Activated CD8-positive, alpha-beta T cell treated with anti-CD3 and anti-CD28 coated beads for 36 hours (primary cell): ENCODE results near the gene CEACAM20. TPM values are rescaled to one million over a fixed set of nuclear protein-coding genes. Genes with fewer than 3 reads are reported as not detected.
A peak's percentile ranks its signal among the peaks of the same experiment; 100 is the strongest.

ENCODE experiments used
- ATAC-seq: fragments of 200-7000 bp; cut with Tn5 transposase; one replicate; pipeline ENCODE4 v1.10.0; 2021; ENCODE audit warnings: mild to moderate bottlenecking, moderate library complexity
- CTCF ChIA-PET: fragments of 350-600 bp; sonication (Branson Sonifier 250); formaldehyde crosslinking; loops from one replicate; lab custom pipeline; 2021; ENCODE audit warnings: antibody characterized with exemption; lab: Charles Lee
- POLR2A ChIA-PET: fragments of 350-600 bp; sonication (Branson Sonifier 250); formaldehyde crosslinking; loops from one replicate; lab custom pipeline; 2021; ENCODE audit warnings: antibody characterized with exemption; lab: Charles Lee
- DNase-seq: peaks from one replicate; pipeline ENCODE4 v3.0.0-alpha.2; 2020
- H3K27ac Mint-ChIP-seq: one replicate; pipeline ENCODE4 v1.8.0; 2021; ENCODE audit warnings: mild to moderate bottlenecking, mixed read lengths
- H3K27me3 Mint-ChIP-seq: one replicate; pipeline ENCODE4 v1.8.0; 2021; ENCODE audit warnings: mixed read lengths
- H3K36me3 Mint-ChIP-seq: one replicate; pipeline ENCODE4 v1.8.0; 2021; ENCODE audit warnings: low read depth, mixed read lengths
- H3K4me1 Mint-ChIP-seq: one replicate; pipeline ENCODE4 v1.8.0; 2021; ENCODE audit warnings: low read depth, mixed read lengths
- H3K4me3 Mint-ChIP-seq: one replicate; pipeline ENCODE4 v1.8.0; 2021; ENCODE audit warnings: mild to moderate bottlenecking, moderate library complexity, mixed read lengths
- H3K9me3 Mint-ChIP-seq: one replicate; pipeline ENCODE4 v1.8.0; 2021; ENCODE audit warnings: mixed read lengths
- CTCF ChIP-seq: fragments of 200-600 bp; IDR thresholded peaks from one replicate; pipeline ENCODE4 v1.8.0; 2022; ENCODE audit warnings: antibody characterized with exemption, mild to moderate bottlenecking
- intact Hi-C: fragments of 100-400 bp; cut with micrococcal nuclease; formaldehyde crosslinking; loops from one replicate; pipeline ENCODE4 v1.10.0; 2022
- total RNA-seq, 2 experiments: library from RNA; stranded (reverse); gene quantifications; one replicate each; pipeline ENCODE4 v1.2.3, GENCODE V29; 2021

The CEACAM20 gene
- total RNA-seq, 2 experiments from 2014 or later = not detected

GRCh38 chr19:44515031-44515430 is 14.4 kb downstream of the CEACAM20 start:
- ATAC-seq (no peak), DNase-seq (no peak)
- Mint-ChIP-seq H3K27me3 (peaks cover 9% of the 10 kb centered on the region), H3K4me1 (no peaks in the 10 kb centered on the region), H3K27ac (no peak overlapping the region), H3K36me3 (no peaks in the 10 kb centered on the region), H3K9me3 (peaks cover 11% of the 10 kb centered on the region), H3K4me3 (no peak overlapping the region)
- no peak for TF ChIP-seq CTCF
- intact Hi-C loops = no loop called here
- POLR2A ChIA-PET = no interaction called here
- CTCF ChIA-PET = no interaction called here

DNA sequence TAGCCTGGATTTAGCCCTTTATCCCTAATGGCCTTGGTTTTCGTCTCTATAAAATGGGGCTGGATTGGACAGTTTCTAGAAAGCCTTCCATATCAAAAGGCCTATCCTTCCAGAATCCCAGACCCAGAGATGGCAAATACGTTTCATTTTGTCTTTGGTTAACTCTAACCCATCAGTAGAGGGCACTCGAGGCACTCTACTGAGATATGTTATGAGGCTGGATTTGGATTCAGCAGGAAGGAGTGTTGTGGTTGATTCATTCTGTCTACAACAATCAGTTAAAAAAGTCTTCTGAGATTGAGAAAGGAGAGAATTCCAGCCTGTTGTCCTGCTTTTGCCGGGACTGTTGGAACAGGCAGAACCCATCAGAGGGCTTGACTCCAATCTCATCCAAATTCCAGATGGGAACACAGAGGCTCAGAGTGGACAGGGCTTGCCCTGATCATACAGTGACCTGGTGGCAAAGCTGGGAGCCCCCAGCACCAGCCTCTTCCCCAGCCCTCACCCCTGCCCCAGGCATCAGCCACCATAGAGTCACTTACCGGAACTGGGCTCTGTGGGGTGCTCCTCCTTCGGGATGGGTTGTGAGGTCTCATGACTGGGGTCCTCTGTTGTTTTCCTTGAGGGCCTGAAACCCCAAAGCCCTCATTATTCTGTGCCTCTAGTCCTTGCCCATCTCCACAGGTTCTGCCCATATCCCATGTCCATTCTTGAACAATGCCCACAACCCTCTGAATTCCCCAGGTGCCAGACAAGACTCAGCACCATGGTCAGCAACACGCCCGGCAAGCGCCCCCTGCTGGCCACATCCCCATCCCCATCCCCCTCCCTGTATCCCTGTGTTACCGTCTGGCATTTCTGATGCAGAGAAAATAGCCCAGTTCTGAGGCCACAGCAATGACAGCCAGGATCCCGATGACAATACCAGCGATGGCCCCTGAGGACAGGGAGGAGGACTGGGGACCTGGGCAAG is 16.9 kb downstream of the CEACAM20 start:
- ChIA-PET CTCF (no interaction called here), POLR2A (no interaction called here)
- intact Hi-C loops = no loop called here
- DNase-seq (peak; percentile 55), ATAC-seq (no peak)
- no peaks in the 10 kb centered on the region for H3K4me1 Mint-ChIP-seq
- peaks cover 21% of the 10 kb centered on the region for H3K27me3 Mint-ChIP-seq
- TF ChIP-seq CTCF = peak; percentile 53
- H3K36me3 Mint-ChIP-seq = no peaks in the 10 kb centered on the region
- H3K9me3 Mint-ChIP-seq = peaks cover 20% of the 10 kb centered on the region
- no peak overlapping the region for H3K27ac Mint-ChIP-seq
- no peak overlapping the region for H3K4me3 Mint-ChIP-seq

DNA sequence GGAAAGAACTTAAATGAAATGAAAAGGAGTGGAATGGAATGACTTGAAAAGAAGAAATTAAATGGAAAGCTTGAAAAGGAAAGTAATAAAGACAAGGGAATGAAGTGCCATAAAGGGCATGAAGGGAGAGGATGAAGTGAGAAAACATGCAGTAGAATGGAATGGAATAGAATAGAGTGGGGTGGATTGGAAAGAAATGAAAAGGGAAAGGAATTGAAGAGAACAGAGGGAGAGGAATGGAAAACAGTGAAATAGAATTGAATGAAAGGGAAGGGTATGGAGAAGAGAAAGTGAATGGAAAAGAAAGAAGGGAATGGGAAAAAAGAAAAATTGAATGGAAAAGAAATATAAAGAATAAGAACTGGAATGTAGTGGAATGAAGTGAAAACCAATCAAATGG is 20.0 kb downstream of the CEACAM20 start:
- CTCF ChIA-PET = no interaction called here
- intact Hi-C loops = no loop called here
- POLR2A ChIA-PET = no interaction called here
- no peak overlapping the region for H3K4me3 Mint-ChIP-seq
- H3K27ac Mint-ChIP-seq = no peak overlapping the region
- H3K27me3 Mint-ChIP-seq = peaks cover 27% of the 10 kb centered on the region
- ATAC-seq = no peak
- no peaks in the 10 kb centered on the region for H3K4me1 Mint-ChIP-seq
- peaks cover 2% of the 10 kb centered on the region for H3K36me3 Mint-ChIP-seq
- TF ChIP-seq CTCF = peak; percentile 20
- peaks cover 18% of the 10 kb centered on the region for H3K9me3 Mint-ChIP-seq
- no peak for DNase-seq

DNA sequence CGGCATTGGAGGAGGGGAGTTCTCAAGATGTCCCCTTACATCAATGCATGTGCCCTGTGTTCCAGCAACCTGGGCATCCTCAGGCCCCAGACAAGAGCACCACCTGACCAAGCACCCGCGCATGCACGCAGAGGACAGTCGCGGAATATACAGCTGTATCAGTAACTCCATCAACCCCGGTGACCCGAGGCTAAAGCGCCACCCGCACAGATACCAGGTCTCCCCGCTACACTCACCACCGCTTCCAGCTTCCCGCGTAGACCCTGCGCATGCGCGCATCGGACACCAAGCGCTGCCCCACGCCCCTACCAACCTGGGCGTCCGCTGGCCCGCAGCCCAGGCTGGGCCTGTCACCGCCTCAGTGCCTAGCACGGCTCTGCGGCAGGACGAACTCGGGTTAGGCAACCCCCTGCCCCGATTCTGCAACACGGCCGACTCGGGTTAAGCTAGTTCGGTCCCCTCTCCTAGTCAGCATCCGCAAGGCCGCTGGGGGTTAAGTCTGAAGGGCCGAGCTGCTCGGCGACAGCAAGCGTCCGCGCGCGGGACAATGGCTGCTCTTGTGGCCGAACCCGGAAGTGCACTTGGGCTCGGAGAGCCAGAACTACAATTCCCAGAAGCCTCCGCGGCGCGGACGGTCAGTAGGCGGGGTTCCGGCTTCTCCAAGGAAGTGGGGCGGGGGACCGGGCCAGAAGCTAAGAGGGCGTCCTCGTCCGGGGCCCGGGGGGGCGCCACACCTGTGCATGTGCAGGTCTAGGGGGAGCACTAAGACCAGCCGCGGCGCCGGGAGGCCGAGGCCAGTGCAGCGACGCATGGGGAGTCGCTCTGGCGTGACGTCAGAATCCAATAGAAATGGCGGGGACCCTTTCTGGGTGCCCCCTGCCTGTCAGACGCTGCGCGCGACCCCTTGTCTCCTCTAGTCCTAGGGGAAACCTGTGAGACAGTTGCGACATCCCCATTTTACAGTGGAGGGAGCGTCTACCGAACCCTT is 29.2 kb downstream of the CEACAM20 start, which contains the start of gene ZNF180:
ZNF180 (minus strand) TSS at position 561 of the 988 bp plus-strand sequence. CDS start 3,188 bp downstream, outside the sequence.
- TF ChIP-seq CTCF = peak; percentile 54
- peak within 1 kb of the TSS; percentile 90 for H3K27ac Mint-ChIP-seq
- ChIA-PET POLR2A (interaction anchor here (0.9 to 1.8 kb wide), 6 partner anchors 9 to 586 kb away, joined by 3 to 11 read pairs (median 4); partner anchors contain the start of gene ZNF227), CTCF (interaction anchor here (1.0 kb wide), 1 partner anchor 27 kb away, joined by 3 read pairs; no protein-coding TSS in a partner anchor)
- peaks cover 30% of the 10 kb centered on the region for H3K4me1 Mint-ChIP-seq
- H3K9me3 Mint-ChIP-seq = peaks cover 45% of the 10 kb centered on the region
- ATAC-seq (peak; percentile 93), DNase-seq (peak; percentile 98)
- peaks cover 51% of the 10 kb centered on the region for H3K36me3 Mint-ChIP-seq
- peaks cover 2% of the 10 kb centered on the region for H3K27me3 Mint-ChIP-seq
- peak within 1 kb of the TSS; percentile 81 for H3K4me3 Mint-ChIP-seq
- intact Hi-C loops = no loop called here
